ENCODE measurements around the gene CPA4.

Gene CPA4

GRCh38 chr7:130345725-130346124 is 52.8 kb downstream of the CPA4 start:
- DNase-seq (ENCODE audit: low read depth): no peak

GRCh38 chr7:130346177-130346905 is 53.4 kb downstream of the CPA4 start:
- no peak for DNase-seq (ENCODE audit: low read depth)

DNA sequence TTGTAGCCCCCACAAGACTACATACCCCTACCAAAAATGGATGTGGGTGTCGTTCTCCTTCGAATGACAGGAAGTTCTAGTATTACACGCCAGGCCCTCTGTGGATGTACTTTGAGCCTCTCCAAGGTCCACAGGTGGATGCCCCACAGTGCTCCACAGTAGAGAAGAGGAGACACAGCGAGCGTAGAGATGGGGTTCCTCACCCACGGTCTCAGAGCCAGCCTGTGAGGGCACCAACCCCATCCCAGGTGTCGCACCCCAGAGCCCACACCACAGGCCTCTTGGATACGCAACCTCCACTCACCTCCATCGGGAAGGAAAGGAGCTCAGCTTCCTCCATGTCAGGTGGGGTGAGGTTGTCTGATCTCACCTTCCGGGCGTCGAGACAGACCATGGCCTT is 54.0 kb downstream of the CPA4 start:
- no peak for DNase-seq (ENCODE audit: low read depth)

- no peak for DNase-seq (ENCODE audit: low read depth)
These were observed 57.2 kb downstream of the CPA4 start for GRCh38 chr7:130349911-130350782.

- DNase-seq (ENCODE audit: low read depth): no peak
These were observed 58.2 kb downstream of the CPA4 start for GRCh38 chr7:130350945-130351790.

GRCh38 chr7:130351791-130352090 is 58.8 kb downstream of the CPA4 start:
- DNase-seq (ENCODE audit: low read depth): no peak

DNA sequence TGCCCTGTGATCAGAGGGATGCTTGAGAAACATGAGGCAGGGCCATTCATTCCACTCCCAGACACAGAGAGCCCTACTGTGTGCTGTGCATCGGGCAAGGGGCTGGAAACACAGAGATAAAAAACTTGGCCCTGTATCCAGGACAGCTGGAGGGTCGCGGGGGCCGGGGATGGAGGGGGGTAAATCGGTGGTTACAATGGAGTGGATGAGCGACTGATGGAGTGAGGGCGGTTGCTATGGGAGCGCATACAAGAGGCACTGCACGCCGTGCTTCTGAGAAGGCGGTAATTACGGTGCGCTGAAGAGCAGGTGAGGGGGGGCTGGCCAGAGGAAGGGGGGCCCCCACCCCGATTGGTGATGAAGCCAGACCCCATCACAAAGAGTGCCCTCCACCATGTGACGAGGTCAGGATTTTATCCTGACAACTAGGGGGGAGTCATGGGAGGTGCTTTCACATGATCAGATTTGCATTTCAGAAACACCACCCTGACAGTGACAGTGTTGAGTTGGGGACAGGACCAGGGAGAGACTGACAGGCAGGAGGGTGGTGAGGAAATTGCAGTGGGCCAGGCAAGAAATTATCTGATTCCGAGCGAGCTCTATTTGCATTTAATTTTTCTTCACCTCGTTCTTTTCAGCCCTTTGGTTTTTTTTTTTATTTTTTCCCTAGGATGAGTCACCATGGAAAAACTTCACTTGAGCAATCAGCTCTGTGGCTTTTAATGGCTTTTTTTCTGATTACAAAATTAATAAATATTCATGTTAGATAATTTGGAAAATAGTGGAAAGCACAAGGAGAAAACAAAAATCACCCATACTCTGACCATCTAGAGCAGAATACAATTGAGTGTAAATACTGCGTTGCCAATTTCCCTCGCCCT is 59.5 kb downstream of the CPA4 start:
- DNase-seq (ENCODE audit: low read depth): no peak

DNA sequence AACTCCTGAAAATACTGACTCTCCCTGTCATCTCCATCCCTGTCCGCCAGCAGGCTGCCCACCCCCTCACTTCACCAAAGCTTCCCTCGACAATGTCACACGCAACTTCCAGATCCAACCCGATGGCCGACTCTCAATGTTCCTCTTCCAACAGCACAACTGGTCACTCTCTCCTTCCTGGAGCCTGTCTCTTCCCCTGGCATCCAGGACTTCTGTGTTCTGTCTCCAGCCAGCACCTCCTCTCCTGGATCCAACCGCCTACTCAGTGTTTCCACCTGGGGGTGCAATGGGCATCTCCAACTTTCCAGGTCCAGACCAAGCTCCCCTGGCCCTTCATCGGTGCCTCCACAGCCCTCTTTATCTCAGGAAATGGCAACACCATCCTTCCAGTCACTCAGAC is 60.2 kb downstream of the CPA4 start:
- no peak for DNase-seq (ENCODE audit: low read depth)

DNA sequence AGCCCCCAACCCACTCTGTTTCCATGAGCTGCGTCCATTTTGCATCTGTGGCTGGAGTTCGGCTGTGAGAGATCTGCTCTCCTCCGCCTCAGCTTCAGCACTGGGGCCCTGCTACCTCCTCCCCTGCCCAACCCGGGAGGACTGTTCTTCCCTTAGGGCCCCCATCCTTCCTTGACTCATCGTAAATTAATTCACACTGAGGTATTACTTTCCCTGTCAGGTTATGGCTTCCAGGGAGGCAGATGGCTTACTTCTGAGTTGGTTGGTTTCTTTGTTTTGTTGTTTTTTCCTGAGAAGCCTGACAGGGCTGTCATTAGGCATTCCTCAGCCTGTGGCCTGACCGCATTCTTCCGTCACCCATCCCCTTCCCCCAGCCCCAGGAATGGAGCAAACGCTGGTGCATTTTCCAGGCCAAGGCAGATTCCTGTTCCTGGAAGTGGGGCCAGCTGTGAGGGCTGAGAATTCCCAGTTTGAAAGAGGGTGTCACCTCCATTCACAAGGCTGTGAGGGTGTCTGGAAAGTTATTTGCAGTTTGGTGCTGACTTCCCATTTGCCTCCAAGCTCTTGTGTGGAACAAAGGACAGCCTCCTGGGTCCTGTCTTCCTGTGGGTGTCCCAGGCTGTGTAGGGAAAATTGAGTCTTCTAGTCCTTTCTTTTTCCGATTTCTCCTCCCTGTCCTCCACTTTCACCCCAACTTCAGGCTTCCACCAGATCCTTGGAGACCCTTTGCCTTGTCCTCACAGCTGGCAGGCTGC is 63.3 kb downstream of the CPA4 start:
- no peak for DNase-seq (ENCODE audit: low read depth)

GRCh38 chr7:130356876-130357611 is 64.1 kb downstream of the CPA4 start:
- no peak for DNase-seq (ENCODE audit: low read depth)

DNA sequence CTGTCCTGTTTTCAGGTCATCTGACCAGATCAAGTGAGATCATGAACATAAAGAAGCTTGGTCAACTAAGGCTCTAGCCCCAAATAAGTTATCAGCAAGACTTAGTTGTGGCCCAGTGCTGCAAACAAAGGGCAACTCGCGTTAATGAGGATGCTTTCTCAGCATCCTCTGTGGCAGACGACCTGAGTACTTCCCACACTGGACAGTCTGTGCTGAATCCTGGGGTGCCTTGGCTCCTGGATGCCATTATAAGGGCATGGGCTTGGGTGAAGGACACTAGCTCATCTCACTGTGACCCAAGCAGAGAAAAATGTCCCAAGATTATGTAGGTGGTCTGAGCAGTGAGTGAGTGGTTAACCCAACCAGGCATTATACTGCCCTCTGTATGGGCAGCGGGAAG is 65.5 kb downstream of the CPA4 start:
- no peak for DNase-seq (ENCODE audit: low read depth)

DNA sequence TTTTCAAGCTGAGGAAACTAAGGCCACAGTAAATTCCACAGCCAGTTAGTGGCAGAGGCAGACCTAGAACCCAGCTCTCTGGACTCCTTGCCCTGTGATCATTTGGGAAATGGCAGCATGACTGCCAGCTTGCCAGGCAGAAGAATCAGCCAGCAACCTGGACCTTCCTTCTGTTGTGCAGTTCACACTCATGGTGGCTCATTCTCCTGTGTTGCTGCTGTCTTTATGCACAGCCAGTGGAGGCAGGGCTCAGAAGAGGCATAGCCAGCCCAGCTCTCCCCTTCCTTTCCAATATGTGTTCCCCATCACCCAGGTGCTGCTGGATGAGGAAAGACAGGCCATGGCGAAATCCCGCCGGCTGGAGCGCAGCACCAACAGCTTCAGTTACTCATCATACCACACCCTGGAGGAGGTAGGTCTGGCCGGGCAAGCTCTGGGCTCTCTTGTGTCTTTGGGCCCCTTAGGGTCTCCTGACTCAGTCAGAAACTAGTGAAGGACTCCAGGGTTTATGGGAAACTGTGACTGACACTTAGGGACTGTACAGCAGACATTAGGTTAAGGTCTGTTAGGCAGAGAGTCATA is 66.4 kb downstream of the CPA4 start:
- DNase-seq (ENCODE audit: low read depth): no peak

- no peak for DNase-seq (ENCODE audit: low read depth)
These were observed 67.6 kb downstream of the CPA4 start for GRCh38 chr7:130360518-130360917.

DNA sequence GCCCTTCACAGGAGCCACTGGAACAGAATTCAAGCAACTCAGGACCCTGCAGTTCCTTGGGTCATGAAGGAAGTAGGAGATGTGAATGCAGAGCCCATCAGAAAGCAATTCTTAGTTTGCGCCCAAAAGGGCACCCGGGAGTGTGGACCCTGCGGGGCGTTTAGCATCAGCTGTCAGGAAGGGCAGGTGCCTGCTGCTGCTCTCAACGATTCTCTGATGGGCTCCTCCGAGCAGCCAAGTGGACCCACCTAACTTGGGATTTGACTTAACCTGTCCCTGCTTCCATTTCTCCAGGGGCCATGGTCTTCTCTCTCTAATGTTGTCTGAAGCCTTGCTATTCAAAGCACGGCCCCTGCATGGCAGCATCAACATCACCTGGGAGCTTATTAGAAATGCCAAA is 68.7 kb downstream of the CPA4 start:
- DNase-seq (ENCODE audit: low read depth): no peak

GRCh38 chr7:130362251-130362816 is 69.4 kb downstream of the CPA4 start:
- no peak for DNase-seq (ENCODE audit: low read depth)

GRCh38 chr7:130363026-130363847 is 70.3 kb downstream of the CPA4 start:
- no peak for DNase-seq (ENCODE audit: low read depth)

GRCh38 chr7:130364451-130364850 is 71.5 kb downstream of the CPA4 start:
- DNase-seq (ENCODE audit: low read depth): no peak

DNA sequence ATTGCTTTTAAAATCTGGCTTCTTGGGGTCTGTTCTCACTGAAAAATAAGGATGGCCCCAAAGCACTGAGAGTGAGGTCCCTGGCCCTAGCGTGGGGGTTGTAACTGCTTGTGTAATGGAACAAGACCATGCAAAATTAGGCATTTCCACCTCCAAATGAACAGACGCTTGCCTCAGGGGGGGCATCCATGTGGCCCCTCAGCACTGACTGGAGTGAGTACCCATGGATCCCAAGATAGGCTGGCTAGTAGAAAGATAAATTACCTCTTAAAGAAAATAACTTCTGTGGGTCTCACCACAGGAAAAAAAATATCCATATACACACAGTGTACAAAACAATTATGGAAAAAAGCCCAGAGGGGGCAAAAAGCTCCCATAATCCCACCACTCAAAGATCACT is 72.1 kb downstream of the CPA4 start:
- no peak for DNase-seq (ENCODE audit: low read depth)

All from stimulated activated CD8-positive, alpha-beta memory T cell treated with anti-CD3 and anti-CD28 coated beads, Interleukin-4, amount 100 ng/mL, for 24 hours (primary cell).